Smooth muscle cell (in vitro differentiated cells): ENCODE results near the gene MAPK11. TPM values are rescaled to one million over a fixed set of nuclear protein-coding genes. Genes with fewer than 3 reads are reported as not detected.

ENCODE experiments used
- DNase-seq: peaks from one replicate; lab custom pipeline; 2025; ENCODE audit not compliant: unreplicated experiment; lab: John Stamatoyannopoulos, UW
- H2AFZ ChIP-seq: fragments of 200-600 bp; sonication (generic); 2 replicates; pipeline ENCODE4 v1.6.0; 2016; ENCODE audit warnings: antibody characterized with exemption, low read depth, mild to moderate bottlenecking
- H3F3A ChIP-seq: fragments of 200-600 bp; sonication (generic); 2 replicates; pipeline ENCODE4 v1.6.0; 2017; ENCODE audit warnings: antibody characterized with exemption, low read depth
- H3K27ac ChIP-seq: fragments of 200-600 bp; sonication (generic); 2 replicates; pipeline ENCODE4 v1.5.1; 2016; ENCODE audit warnings: low read depth, mild to moderate bottlenecking
- H3K27me3 ChIP-seq: fragments of 200-600 bp; sonication (generic); 2 replicates; pipeline ENCODE4 v1.6.1; 2016; ENCODE audit warnings: low read depth, mild to moderate bottlenecking
- H3K36me3 ChIP-seq: fragments of 200-600 bp; sonication (generic); 2 replicates; pipeline ENCODE4 v1.5.1; 2016; ENCODE audit warnings: low read depth
- H3K4me1 ChIP-seq: fragments of 200-600 bp; sonication (generic); 2 replicates; pipeline ENCODE4 v1.5.1; 2016; ENCODE audit warnings: low read depth
- H3K4me2 ChIP-seq: fragments of 200-600 bp; sonication (generic); 2 replicates; pipeline ENCODE4 v1.6.0; 2016; ENCODE audit warnings: mild to moderate bottlenecking
- H3K4me3 ChIP-seq: fragments of 200-600 bp; sonication (generic); 2 replicates; pipeline ENCODE4 v1.5.1; 2016; ENCODE audit warnings: mild to moderate bottlenecking
- H3K79me2 ChIP-seq: fragments of 200-600 bp; sonication (generic); 2 replicates; pipeline ENCODE4 v1.6.0; 2016; ENCODE audit warnings: low read depth, mild to moderate bottlenecking
- H3K9ac ChIP-seq: fragments of 200-600 bp; sonication (generic); 2 replicates; pipeline ENCODE4 v1.6.0; 2016; ENCODE audit warnings: low read depth
- H3K9me3 ChIP-seq: fragments of 200-600 bp; sonication (generic); replicated peaks from 2 replicates; pipeline ENCODE4 v1.5.1; 2016; ENCODE audit warnings: low read depth
- H4K20me1 ChIP-seq: fragments of 200-600 bp; sonication (generic); 2 replicates; pipeline ENCODE4 v1.6.0; 2016; ENCODE audit warnings: low read depth
- WGBS: methylation state at CpG from one replicate; pipeline ENCODE4 v1.1.7; 2016; ENCODE audit warnings: low lambda C conversion rate; 5-methylcytosine and 5-hydroxymethylcytosine counted together
- polyA plus RNA-seq: library from polyadenylated mRNA; unstranded; fragments of >200 nt; fragmentation: Nextera tagmentation; extraction: Ambion mirVana; gene quantifications from 2 replicates; pipeline ENCODE4 v1.2.1, GENCODE V29; 2016
- total RNA-seq: library from RNA; depleted of rRNA; stranded (reverse); fragments of >200 nt; gene quantifications from 2 replicates; pipeline ENCODE4 v1.2.3, GENCODE V29; 2014
- TF ChIP-seq, protein P1 (sequence below): fragments of 200-600 bp; sonication (generic); IDR thresholded peaks from 2 replicates; pipeline ENCODE4 v1.5.1; 2017; ENCODE audit warnings: borderline replicate concordance, mild to moderate bottlenecking, antibody characterized with exemption; ENCODE audit not compliant: insufficient read depth, poor library complexity, severe bottlenecking

MAPK11 gene
- total and polyA plus RNA-seq, 2 experiments from 2014 or later: 0.65 to 4.2 TPM

DNA sequence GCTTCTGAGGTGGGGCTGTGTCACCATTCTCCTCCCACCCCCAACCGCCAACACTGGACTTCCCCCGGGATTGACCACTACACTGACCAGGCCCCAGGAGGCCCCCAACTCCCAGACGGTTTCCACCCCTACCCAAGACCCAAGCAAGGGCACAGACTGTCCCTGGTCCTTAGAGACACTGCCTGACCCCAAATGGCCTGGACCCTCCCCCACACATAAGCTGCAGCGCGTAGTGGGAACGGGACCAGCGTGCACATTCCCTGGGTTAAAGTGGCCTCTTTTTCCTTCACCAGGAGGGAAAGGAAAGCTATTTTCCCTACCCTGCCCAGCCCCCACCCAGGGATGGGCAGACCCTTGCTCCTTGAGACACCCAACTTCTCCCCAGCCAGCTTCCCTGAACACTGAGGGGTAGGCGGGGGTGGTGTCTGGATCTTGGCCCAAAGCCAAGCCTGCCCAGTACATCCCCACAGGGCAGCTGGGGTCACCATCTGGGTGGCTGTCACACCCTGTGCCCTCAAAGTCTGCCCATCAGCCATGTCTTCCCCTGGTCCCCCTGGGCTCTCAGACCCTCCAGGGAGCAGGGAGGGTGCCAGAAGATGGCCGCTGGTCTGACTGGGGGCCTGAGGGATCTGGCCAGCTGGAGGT lies 7.1 kb downstream of the MAPK11 start:
- Histone ChIP-seq H3K4me1 (peaks cover 8% of the 10 kb centered on the region), H3K4me3 (no peak overlapping the region), H3K79me2 (peaks cover 4% of the 10 kb centered on the region), H3F3A (no peaks in the 10 kb centered on the region), H3K27ac (no peak overlapping the region), H3K9ac (no peak overlapping the region), H3K9me3 (no peaks in the 10 kb centered on the region), H3K36me3 (no peaks in the 10 kb centered on the region), H3K4me2 (no peak overlapping the region), H3K27me3 (peaks cover 21% of the 10 kb centered on the region), H4K20me1 (peaks cover 4% of the 10 kb centered on the region), H2AFZ (no peak overlapping the region)
- no peak for DNase-seq
- TF ChIP-seq, protein P1, sequence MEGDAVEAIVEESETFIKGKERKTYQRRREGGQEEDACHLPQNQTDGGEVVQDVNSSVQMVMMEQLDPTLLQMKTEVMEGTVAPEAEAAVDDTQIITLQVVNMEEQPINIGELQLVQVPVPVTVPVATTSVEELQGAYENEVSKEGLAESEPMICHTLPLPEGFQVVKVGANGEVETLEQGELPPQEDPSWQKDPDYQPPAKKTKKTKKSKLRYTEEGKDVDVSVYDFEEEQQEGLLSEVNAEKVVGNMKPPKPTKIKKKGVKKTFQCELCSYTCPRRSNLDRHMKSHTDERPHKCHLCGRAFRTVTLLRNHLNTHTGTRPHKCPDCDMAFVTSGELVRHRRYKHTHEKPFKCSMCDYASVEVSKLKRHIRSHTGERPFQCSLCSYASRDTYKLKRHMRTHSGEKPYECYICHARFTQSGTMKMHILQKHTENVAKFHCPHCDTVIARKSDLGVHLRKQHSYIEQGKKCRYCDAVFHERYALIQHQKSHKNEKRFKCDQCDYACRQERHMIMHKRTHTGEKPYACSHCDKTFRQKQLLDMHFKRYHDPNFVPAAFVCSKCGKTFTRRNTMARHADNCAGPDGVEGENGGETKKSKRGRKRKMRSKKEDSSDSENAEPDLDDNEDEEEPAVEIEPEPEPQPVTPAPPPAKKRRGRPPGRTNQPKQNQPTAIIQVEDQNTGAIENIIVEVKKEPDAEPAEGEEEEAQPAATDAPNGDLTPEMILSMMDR: no peak
- WGBS: 83% methylated on average over 9 of the region's 9 CpGs

DNA sequence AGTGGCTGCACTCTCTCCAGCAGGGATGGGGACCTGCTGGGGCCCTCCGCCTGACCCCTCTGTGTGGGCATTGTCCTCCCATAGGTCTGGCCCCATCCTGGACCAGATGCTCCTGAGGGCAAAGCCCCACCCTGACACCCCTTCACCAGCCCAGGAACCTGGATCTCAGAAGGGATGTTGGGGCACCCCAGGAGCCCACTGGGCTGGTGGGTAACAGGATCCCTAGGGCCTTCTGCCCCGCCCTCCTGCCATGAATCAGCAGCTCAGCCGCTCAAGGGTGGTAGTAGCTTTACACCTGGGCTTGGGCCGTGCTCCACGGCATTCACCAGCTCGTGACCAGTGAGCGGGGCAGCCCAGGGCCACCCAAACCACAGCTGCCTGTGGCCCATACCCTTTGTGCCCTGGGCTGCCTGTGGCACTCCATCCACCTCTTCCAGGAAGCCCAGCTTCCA lies 7.7 kb downstream of the MAPK11 start:
- peaks cover 15% of the 10 kb centered on the region for H3K27me3 ChIP-seq
- 76% methylated on average over 7 of the region's 7 CpGs for WGBS
- H3K36me3 ChIP-seq: no peaks in the 10 kb centered on the region
- H3K4me3 ChIP-seq: no peak overlapping the region
- peaks cover 4% of the 10 kb centered on the region for H3K79me2 ChIP-seq
- H4K20me1 ChIP-seq: no peaks in the 10 kb centered on the region
- H3K27ac ChIP-seq: no peak overlapping the region
- H3K9me3 ChIP-seq: no peaks in the 10 kb centered on the region
- no peak overlapping the region for H3K4me2 ChIP-seq
- H3F3A ChIP-seq: no peaks in the 10 kb centered on the region
- no peak for DNase-seq
- H3K4me1 ChIP-seq: peaks cover 8% of the 10 kb centered on the region
- H2AFZ ChIP-seq: no peak overlapping the region
- TF ChIP-seq, protein P1: no peak
- H3K9ac ChIP-seq: no peak overlapping the region

GRCh38 chr22:50261615-50262459 lies 8.3 kb downstream of the MAPK11 start, which contains the start of gene MAPK12:
MAPK12 (minus strand) TSS chr22:50261683; CDS start chr22:50261509, 174 bp downstream.
- no peak within 1 kb of the TSS for H3K27ac ChIP-seq
- DNase-seq: no peak
- no peaks in the 10 kb centered on the region for H4K20me1 ChIP-seq
- peak within 1 kb of the TSS; percentile 95 for H3K4me2 ChIP-seq
- H3F3A ChIP-seq: no peaks in the 10 kb centered on the region
- TF ChIP-seq, protein P1: no peak
- H3K9ac ChIP-seq: no peak within 1 kb of the TSS
- peaks cover 8% of the 10 kb centered on the region for H3K4me1 ChIP-seq
- H3K79me2 ChIP-seq: peaks cover 4% of the 10 kb centered on the region
- H3K36me3 ChIP-seq: no peaks in the 10 kb centered on the region
- peaks cover 9% of the 10 kb centered on the region for H3K27me3 ChIP-seq
- H3K4me3 ChIP-seq: peak within 1 kb of the TSS; percentile 65
- no peaks in the 10 kb centered on the region for H3K9me3 ChIP-seq
- H2AFZ ChIP-seq: no peak within 1 kb of the TSS
- 39% methylated on average over 8 of the region's 61 CpGs for WGBS
